Measurements from ENCODE around the gene DDR2.

The DDR2 gene

GRCh38 chr1:162632217-162632666 lies at the start of gene DDR2:
TSS of gene DDR2 (plus strand) at chr1:162632464. CDS start at chr1:162719064, 86,600 bp downstream.
- TF ChIP-seq, protein P1, sequence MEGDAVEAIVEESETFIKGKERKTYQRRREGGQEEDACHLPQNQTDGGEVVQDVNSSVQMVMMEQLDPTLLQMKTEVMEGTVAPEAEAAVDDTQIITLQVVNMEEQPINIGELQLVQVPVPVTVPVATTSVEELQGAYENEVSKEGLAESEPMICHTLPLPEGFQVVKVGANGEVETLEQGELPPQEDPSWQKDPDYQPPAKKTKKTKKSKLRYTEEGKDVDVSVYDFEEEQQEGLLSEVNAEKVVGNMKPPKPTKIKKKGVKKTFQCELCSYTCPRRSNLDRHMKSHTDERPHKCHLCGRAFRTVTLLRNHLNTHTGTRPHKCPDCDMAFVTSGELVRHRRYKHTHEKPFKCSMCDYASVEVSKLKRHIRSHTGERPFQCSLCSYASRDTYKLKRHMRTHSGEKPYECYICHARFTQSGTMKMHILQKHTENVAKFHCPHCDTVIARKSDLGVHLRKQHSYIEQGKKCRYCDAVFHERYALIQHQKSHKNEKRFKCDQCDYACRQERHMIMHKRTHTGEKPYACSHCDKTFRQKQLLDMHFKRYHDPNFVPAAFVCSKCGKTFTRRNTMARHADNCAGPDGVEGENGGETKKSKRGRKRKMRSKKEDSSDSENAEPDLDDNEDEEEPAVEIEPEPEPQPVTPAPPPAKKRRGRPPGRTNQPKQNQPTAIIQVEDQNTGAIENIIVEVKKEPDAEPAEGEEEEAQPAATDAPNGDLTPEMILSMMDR (IDR thresholded peaks at IDR 0.05): no peak

DNA sequence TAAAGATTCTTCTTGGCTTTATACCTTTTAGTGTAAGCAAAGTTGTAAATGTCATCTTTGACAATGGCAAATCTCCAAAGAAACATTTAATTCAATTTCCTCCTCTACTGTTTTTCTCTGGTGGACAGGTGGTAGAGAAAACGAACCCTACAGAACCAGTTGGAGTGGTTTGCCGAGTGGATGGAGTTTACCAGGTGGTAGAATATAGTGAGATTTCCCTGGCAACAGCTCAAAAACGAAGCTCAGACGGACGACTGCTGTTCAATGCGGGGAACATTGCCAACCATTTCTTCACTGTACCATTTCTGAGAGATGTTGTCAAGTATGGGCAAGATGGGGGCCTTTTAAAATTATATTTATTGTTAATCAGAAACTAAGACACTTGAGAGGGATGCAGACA lies 44.9 kb upstream of the DDR2 start:
- TF ChIP-seq, protein P1 (IDR thresholded peaks at IDR 0.05): no peak

- TF ChIP-seq, protein P1 (IDR thresholded peaks at IDR 0.05): no peak
Observed at GRCh38 chr1:162587761-162588260, 44.5 kb upstream of the DDR2 start.

GRCh38 chr1:162590101-162590500 lies 42.2 kb upstream of the DDR2 start:
- TF ChIP-seq, protein P1 (IDR thresholded peaks at IDR 0.05): no peak

GRCh38 chr1:162590686-162591085 lies 41.6 kb upstream of the DDR2 start:
- TF ChIP-seq, protein P1 (IDR thresholded peaks at IDR 0.05): no peak

- TF ChIP-seq, protein P1 (IDR thresholded peaks at IDR 0.05): no peak
Observed at GRCh38 chr1:162596514-162597170, 35.6 kb upstream of the DDR2 start.

DNA sequence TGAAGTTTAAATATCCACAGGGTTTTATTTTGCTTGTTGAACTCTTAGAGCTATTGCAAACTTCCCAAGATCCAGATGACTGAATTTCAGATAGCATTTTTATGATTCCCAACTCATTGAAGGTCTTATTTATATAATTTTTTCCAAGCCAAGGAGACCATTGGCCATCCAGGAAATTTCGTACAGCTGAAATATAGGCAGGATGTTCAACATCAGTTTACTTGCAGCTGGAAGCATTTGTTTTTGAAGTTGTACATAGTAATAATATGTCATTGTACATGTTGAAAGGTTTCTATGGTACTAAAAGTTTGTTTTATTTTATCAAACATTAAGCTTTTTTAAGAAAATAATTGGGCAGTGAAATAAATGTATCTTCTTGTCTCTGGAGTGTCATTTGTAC lies 32.8 kb upstream of the DDR2 start:
- TF ChIP-seq, protein P1 (IDR thresholded peaks at IDR 0.05): no peak

Measured in LNCAP (cell line).